K562 (cell line): Measurements from ENCODE around the gene PPP6R3. TPM values are rescaled to one million over a fixed set of nuclear protein-coding genes. Genes with fewer than 3 reads are reported as not detected.

Experiments
- CREM ChIP-seq: IDR thresholded peaks from 2 replicates; pipeline ENCODE4 v1.6.1; 2014; ENCODE audit warnings: antibody characterized with exemption, low read depth
- ETV1 ChIP-seq: fragments of 450-650 bp; conservative IDR thresholded peaks from 2 replicates; pipeline ENCODE4 v1.6.1; 2016; ENCODE audit warnings: missing genetic modification characterization, control low read depth, low read depth, missing compliant biosample characterization
- KAT8 ChIP-seq: fragments of 450-650 bp; IDR thresholded peaks from 2 replicates; pipeline ENCODE4 v1.6.1; 2016; ENCODE audit warnings: low read depth, mild to moderate bottlenecking
- OTX1 ChIP-seq: fragments of 450-650 bp; formaldehyde crosslinking; IDR thresholded peaks from 2 replicates; pipeline ENCODE4 v1.4.0; 2022; ENCODE audit warnings: mild to moderate bottlenecking
- SIN3A ChIP-seq, 2 experiments: fragments of 150-350 bp in 1 of 2; IDR thresholded peaks; 2 replicates each; pipeline ENCODE4 v1.6.1; 2011 to 2016; ENCODE audit warnings: borderline replicate concordance in 2 of 2, low read depth in 2 of 2, low read length in 2 of 2, mild to moderate bottlenecking in 2 of 2, moderate library complexity in 2 of 2; ENCODE audit not compliant: control insufficient read depth in 1 of 2
- SP1 ChIP-seq: sonication (generic); formaldehyde crosslinking; IDR thresholded peaks from 2 replicates; pipeline ENCODE4 v1.8.1; 2022; ENCODE audit warnings: mild to moderate bottlenecking, missing genetic modification reagents
- TAF1 ChIP-seq: IDR thresholded peaks from 2 replicates; pipeline ENCODE4 v1.6.1; 2011; ENCODE audit warnings: mild to moderate bottlenecking, low read length, moderate library complexity; ENCODE audit not compliant: insufficient read depth, control insufficient read depth, severe bottlenecking; ENCODE audit errors: extremely low read depth
- YY1 ChIP-seq, 3 experiments: IDR thresholded peaks; 2 replicates each; pipeline ENCODE4 v1.6.1; 2011; ENCODE audit warnings: low read length in 2 of 3, mild to moderate bottlenecking in 2 of 3, moderate library complexity in 2 of 3, borderline replicate concordance in 1 of 3, control low read depth in 1 of 3, low read depth in 1 of 3; ENCODE audit not compliant: insufficient read depth in 3 of 3, insufficient replicate concordance in 2 of 3, control insufficient read depth in 1 of 3, insufficient read length in 1 of 3; ENCODE audit errors: extremely low read depth in 1 of 3
- ZBTB7A ChIP-seq: IDR thresholded peaks from 2 replicates; pipeline ENCODE4 v1.6.1; 2011; ENCODE audit warnings: low read depth, mild to moderate bottlenecking, low read length, moderate library complexity, borderline replicate concordance; ENCODE audit not compliant: control insufficient read depth
- ZNF134 ChIP-seq: fragments of 250-450 bp; sonication (Bioruptor Pico); conservative IDR thresholded peaks from 2 replicates; pipeline ENCODE4 v1.4.0; 2020
- ZNF384 ChIP-seq: IDR thresholded peaks from 2 replicates; pipeline ENCODE4 v1.6.1; 2012; ENCODE audit warnings: low read depth, low read length, improper control_type of control experiment
- ZNF445 ChIP-seq: fragments of 250-450 bp; sonication (Bioruptor Pico); IDR thresholded peaks from 2 replicates; pipeline ENCODE4 v1.4.0; 2020; ENCODE audit warnings: low read depth, mild to moderate bottlenecking, moderate library complexity
- ZNF764 ChIP-seq: fragments of 250-450 bp; sonication (Bioruptor Pico); IDR thresholded peaks from 2 replicates; pipeline ENCODE4 v1.4.0; 2020; ENCODE audit warnings: low read depth, mild to moderate bottlenecking, moderate library complexity
- ZNF766 ChIP-seq: fragments of 200-800 bp; sonication (Bioruptor generic); conservative IDR thresholded peaks from 2 replicates; pipeline ENCODE4 v1.6.1; 2016; ENCODE audit warnings: missing genetic modification characterization, missing compliant biosample characterization
- ZNF785 ChIP-seq: fragments of 250-450 bp; sonication (Bioruptor Pico); IDR thresholded peaks from 2 replicates; pipeline ENCODE4 v1.4.0; 2020; ENCODE audit warnings: mild to moderate bottlenecking
- polyA plus RNA-seq, 8 experiments: library from polyadenylated mRNA; depleted of rRNA in 4 of 8; stranded (reverse) in 5 of 8; unstranded in 3 of 8; fragments of >200 nt; fragmentation: Nextera tagmentation in 2 of 8; fragmentation: Illumina TruSeq in 1 of 8; extraction: Ambion mirVana in 2 of 8; extraction: Trizol in 1 of 8; gene quantifications; 2 replicates each; pipeline versions ENCODE4 v1.2.1 to v1.2.3, GENCODE V29; 2011 to 2014; ENCODE audit warnings: inconsistent platforms in 1 of 8, missing spikeins in 1 of 8
- total RNA-seq, 7 experiments: library from RNA; depleted of rRNA in 6 of 7; stranded (reverse); fragments of >200 nt in 6 of 7; fragmentation: Illumina TruSeq in 2 of 7; extraction: Trizol in 2 of 7; gene quantifications; 2 replicates each; pipeline versions ENCODE4 v1.2.1 to v1.2.3, GENCODE V29; 2011 to 2021; ENCODE audit warnings: low replicate concordance in 1 of 7
- TF ChIP-seq, protein P1 (sequence below): sonication (generic); formaldehyde crosslinking; IDR thresholded peaks from 2 replicates; pipeline ENCODE4 v1.8.0; 2022; ENCODE audit warnings: mild to moderate bottlenecking, missing genetic modification reagents
- TF ChIP-seq, protein P2 (sequence below): fragments of 450-650 bp; formaldehyde crosslinking; IDR thresholded peaks from 2 replicates; pipeline ENCODE4 v1.4.0; 2022; ENCODE audit warnings: missing genetic modification characterization
- TF ChIP-seq, protein P3 (sequence below), 3 experiments: IDR thresholded peaks in 2 of 3; conservative IDR thresholded peaks in 1 of 3; 2 replicates each; pipeline ENCODE4 v1.5.1; 2011 to 2012; ENCODE audit warnings: low read length in 3 of 3, mild to moderate bottlenecking in 3 of 3, control low read depth in 2 of 3, improper control_type of control experiment in 1 of 3, inconsistent platforms in 1 of 3, low read depth in 1 of 3, mixed read lengths in 1 of 3, moderate library complexity in 1 of 3; ENCODE audit not compliant: insufficient read depth in 2 of 3
- TF ChIP-seq, protein P4 (sequence below): fragments of 250-450 bp; sonication (Bioruptor Pico); IDR thresholded peaks from 2 replicates; pipeline ENCODE4 v1.4.0; 2020; ENCODE audit warnings: mild to moderate bottlenecking, moderate library complexity, borderline replicate concordance

The PPP6R3 gene
- total and polyA plus RNA-seq, 9 of the 15 experiments (the other 6 are each of a cell fraction or from before 2014, with no cell fraction given) = 20.3 to 117 (median 80.6) TPM

DNA sequence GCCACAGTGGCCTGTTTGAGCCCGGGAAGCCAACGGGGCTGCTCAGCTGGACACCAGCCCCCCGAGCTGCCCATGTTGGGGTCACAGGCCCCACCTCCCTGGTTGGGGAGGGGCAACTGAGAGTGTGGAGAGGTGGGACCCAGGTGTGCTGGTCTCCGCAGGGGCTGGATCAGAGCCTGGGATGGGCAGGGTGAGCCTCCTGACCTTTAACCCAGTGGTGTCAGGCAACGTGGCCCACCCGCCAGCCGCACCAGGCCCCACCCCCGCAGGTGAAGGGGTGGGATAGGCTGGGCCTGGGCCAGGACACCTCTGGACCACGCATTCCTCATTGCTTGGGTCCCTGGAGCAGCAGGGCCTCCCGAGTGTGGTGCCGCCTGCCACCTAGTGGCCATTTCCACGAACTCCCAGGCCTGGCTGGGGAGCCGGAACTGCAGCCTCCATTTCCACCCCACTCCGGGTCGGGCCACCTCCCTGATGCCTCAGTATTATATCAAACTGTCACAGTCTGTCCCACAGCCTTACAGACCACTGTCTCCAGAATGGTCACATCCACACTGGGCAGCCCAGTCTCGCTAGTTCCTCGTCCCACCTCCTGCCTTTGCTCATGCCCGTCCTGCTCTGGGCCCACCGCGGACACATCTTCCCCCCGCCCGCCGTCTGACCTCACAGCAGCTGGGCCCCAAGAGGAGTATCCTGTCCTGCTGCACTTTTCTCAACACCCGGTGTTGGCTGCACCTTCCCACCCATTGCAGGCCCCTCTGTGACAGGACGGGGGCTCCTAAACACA is 13.3 kb upstream of the PPP6R3 start (continued):
- TF ChIP-seq, protein P1, sequence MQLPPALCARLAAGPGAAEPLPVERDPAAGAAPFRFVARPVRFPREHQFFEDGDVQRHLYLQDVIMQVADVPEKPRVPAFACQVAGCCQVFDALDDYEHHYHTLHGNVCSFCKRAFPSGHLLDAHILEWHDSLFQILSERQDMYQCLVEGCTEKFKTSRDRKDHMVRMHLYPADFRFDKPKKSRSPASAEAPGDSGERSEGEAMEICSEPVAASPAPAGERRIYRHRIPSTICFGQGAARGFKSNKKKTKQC (CRISPR knock-in tag) = peak; percentile 15; the same call in 1 of the 2 replicates
- TF ChIP-seq TAF1 (no peak), KAT8 (no peak), SIN3A (IDR thresholded peaks at IDR 0.05; ENCODE audit: borderline replicate concordance in 2 of 2, control insufficient read depth in 1 of 2, low read depth in 2 of 2, low read length in 2 of 2) (no peak), ZNF445 (CRISPR knock-in tag) (no peak), YY1 (IDR thresholded peaks at IDR 0.05; ENCODE audit: borderline replicate concordance in 1 of 3, control insufficient read depth in 1 of 3, extremely low read depth in 1 of 3, insufficient read depth in 3 of 3, insufficient read length in 1 of 3, insufficient replicate concordance in 2 of 3, low read depth in 1 of 3, low read length in 2 of 3) (peak in 2 of 3 experiments; percentile 43 to 62), ZNF384 (no peak), CREM (0 out of 2 replicates have a peak, but pooled peaks have one; percentile 11), ZNF134 (CRISPR knock-in tag) (no peak), ZBTB7A (no peak), SP1 (0 out of 2 replicates have a peak, but pooled peaks have one; percentile 24), ZNF766 (CRISPR knock-in tag) (no peak), ETV1 (no peak), ZNF785 (CRISPR knock-in tag) (no peak), OTX1 (CRISPR knock-in tag) (no peak), ZNF764 (CRISPR knock-in tag) (no peak)
- TF ChIP-seq, protein P2, sequence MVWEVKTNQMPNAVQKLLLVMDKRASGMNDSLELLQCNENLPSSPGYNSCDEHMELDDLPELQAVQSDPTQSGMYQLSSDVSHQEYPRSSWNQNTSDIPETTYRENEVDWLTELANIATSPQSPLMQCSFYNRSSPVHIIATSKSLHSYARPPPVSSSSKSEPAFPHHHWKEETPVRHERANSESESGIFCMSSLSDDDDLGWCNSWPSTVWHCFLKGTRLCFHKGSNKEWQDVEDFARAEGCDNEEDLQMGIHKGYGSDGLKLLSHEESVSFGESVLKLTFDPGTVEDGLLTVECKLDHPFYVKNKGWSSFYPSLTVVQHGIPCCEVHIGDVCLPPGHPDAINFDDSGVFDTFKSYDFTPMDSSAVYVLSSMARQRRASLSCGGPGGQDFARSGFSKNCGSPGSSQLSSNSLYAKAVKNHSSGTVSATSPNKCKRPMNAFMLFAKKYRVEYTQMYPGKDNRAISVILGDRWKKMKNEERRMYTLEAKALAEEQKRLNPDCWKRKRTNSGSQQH (CRISPR knock-in tag) = no peak
- TF ChIP-seq, protein P3, sequence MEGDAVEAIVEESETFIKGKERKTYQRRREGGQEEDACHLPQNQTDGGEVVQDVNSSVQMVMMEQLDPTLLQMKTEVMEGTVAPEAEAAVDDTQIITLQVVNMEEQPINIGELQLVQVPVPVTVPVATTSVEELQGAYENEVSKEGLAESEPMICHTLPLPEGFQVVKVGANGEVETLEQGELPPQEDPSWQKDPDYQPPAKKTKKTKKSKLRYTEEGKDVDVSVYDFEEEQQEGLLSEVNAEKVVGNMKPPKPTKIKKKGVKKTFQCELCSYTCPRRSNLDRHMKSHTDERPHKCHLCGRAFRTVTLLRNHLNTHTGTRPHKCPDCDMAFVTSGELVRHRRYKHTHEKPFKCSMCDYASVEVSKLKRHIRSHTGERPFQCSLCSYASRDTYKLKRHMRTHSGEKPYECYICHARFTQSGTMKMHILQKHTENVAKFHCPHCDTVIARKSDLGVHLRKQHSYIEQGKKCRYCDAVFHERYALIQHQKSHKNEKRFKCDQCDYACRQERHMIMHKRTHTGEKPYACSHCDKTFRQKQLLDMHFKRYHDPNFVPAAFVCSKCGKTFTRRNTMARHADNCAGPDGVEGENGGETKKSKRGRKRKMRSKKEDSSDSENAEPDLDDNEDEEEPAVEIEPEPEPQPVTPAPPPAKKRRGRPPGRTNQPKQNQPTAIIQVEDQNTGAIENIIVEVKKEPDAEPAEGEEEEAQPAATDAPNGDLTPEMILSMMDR (IDR thresholded peaks at IDR 0.05 in 2 of 3, conservative IDR thresholded peaks at IDR 0.05 in 1 of 3; ENCODE audit: insufficient read depth in 2 of 3, low read depth in 1 of 3, low read length in 3 of 3) = peak; percentile 85 to 92 (median 87)
- TF ChIP-seq, protein P4, sequence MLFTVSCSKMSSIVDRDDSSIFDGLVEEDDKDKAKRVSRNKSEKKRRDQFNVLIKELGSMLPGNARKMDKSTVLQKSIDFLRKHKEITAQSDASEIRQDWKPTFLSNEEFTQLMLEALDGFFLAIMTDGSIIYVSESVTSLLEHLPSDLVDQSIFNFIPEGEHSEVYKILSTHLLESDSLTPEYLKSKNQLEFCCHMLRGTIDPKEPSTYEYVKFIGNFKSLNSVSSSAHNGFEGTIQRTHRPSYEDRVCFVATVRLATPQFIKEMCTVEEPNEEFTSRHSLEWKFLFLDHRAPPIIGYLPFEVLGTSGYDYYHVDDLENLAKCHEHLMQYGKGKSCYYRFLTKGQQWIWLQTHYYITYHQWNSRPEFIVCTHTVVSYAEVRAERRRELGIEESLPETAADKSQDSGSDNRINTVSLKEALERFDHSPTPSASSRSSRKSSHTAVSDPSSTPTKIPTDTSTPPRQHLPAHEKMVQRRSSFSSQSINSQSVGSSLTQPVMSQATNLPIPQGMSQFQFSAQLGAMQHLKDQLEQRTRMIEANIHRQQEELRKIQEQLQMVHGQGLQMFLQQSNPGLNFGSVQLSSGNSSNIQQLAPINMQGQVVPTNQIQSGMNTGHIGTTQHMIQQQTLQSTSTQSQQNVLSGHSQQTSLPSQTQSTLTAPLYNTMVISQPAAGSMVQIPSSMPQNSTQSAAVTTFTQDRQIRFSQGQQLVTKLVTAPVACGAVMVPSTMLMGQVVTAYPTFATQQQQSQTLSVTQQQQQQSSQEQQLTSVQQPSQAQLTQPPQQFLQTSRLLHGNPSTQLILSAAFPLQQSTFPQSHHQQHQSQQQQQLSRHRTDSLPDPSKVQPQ (CRISPR knock-in tag) = no peak
